Measurements from ENCODE around the gene ACTR3C. TPM values are rescaled to one million over a fixed set of nuclear protein-coding genes. Genes with fewer than 3 reads are reported as not detected.
"Not testable (repeated sequence)": the region's sequence is repeated elsewhere in the genome, so short reads cannot be mapped to it uniquely, and the experiment has no call there.

ACTR3C gene
- total RNA-seq, 1 donor from 2014 or later = 0.11 TPM

DNA sequence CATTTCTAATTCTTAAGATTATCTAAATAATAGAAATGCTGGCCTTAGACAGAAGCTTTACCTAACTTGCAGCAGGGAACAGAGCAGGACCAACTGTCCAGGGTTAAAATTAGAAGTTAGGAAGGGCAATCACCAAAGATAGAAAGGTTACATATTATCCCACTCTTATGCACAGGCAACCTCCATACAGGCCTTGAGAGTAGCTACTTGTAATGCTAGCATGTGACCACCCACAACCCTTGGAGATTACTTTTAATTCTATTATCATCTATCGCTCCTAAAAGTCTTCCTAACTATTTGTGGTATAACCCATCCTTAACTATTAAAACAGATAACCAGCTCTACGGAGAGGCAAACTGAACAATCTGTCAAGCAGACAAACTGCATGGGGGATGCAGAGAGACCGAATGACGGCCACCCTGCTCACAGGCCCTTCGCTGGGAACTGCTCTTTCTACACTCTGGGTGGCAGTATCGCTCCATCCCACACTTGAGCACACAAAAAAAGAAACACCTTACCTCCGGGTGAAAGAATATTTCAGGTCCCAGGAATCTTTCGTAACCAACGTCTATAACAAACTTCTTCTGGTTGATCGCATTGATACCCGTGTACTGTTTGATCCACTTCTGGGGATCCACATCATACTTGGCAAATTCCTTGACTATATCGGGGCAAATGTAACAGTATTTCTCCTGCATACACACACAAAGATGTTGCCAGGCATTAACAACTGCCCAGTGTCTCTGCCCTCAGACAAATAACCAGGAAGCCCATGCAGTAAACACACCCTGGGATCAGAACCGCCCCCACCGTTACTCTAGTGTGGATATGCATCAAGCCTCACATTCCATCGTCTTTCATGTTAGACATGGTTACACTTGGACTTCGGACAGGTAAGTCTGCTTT lies 37.2 kb downstream of the ACTR3C start:
- H3K9me3 ChIP-seq; H3K4me3 ChIP-seq; DNase-seq (ENCODE audit: low spot score in 2 of 2); H3K27ac ChIP-seq; H3K4me1 ChIP-seq; H3K36me3 ChIP-seq; H3K27me3 ChIP-seq: not testable (repeated sequence)
- TF ChIP-seq, protein P1, sequence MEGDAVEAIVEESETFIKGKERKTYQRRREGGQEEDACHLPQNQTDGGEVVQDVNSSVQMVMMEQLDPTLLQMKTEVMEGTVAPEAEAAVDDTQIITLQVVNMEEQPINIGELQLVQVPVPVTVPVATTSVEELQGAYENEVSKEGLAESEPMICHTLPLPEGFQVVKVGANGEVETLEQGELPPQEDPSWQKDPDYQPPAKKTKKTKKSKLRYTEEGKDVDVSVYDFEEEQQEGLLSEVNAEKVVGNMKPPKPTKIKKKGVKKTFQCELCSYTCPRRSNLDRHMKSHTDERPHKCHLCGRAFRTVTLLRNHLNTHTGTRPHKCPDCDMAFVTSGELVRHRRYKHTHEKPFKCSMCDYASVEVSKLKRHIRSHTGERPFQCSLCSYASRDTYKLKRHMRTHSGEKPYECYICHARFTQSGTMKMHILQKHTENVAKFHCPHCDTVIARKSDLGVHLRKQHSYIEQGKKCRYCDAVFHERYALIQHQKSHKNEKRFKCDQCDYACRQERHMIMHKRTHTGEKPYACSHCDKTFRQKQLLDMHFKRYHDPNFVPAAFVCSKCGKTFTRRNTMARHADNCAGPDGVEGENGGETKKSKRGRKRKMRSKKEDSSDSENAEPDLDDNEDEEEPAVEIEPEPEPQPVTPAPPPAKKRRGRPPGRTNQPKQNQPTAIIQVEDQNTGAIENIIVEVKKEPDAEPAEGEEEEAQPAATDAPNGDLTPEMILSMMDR (IDR thresholded peaks at IDR 0.05) = peak in 2 of 3 experiments; percentile 25 to 50
- intact Hi-C loops (cut with DNase I) = loop anchor here (2.0 kb wide), 1 partner anchor 135 kb away; no protein-coding TSS in a partner anchor

DNA sequence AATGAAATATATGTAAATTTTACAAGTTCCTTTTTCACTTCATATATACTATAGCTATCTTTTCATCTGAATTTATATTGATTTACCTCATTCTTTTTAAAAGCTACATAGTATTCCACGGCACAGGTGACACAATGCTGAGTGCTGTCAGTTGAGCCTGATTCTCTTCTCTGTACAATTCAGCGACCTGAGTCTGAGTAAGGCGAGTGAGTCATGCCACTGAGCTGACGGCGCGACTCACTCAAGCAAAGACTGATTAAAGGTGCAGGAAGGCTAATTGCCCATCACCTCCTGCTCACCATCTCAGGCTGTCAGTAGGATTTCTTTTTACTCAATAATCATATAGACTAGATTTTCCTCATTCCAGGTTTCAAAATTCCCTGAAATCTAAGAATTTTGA lies 39.7 kb downstream of the ACTR3C start:
- H3K27me3 ChIP-seq; H3K36me3 ChIP-seq; H3K4me3 ChIP-seq; H3K9me3 ChIP-seq; H3K27ac ChIP-seq; DNase-seq (ENCODE audit: low spot score in 2 of 2); intact Hi-C loops (cut with DNase I); H3K4me1 ChIP-seq: not testable (repeated sequence)

DNA sequence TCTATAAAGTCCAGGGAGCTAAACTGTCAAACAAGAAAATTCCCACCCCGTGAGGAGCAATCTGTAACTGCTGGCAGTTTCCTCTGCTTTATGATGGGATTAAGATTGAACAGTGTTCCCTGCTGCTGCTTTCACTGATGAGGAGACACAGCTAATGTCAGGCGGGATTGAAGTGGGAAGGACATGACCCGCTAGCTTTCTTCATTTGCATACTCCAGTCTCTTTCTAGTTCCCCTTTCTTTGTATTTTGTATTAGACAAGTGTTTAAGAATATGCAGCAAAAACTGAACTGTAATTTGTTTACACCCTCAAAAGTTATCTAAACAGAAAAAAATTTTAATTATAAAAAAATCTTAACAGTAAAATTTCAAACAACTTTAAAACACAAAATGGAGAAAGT lies 40.2 kb downstream of the ACTR3C start:
- H3K9me3 ChIP-seq; DNase-seq (ENCODE audit: low spot score in 2 of 2); H3K36me3 ChIP-seq; H3K27me3 ChIP-seq; H3K4me1 ChIP-seq; H3K4me3 ChIP-seq; intact Hi-C loops (cut with DNase I); H3K27ac ChIP-seq: not testable (repeated sequence)

DNA sequence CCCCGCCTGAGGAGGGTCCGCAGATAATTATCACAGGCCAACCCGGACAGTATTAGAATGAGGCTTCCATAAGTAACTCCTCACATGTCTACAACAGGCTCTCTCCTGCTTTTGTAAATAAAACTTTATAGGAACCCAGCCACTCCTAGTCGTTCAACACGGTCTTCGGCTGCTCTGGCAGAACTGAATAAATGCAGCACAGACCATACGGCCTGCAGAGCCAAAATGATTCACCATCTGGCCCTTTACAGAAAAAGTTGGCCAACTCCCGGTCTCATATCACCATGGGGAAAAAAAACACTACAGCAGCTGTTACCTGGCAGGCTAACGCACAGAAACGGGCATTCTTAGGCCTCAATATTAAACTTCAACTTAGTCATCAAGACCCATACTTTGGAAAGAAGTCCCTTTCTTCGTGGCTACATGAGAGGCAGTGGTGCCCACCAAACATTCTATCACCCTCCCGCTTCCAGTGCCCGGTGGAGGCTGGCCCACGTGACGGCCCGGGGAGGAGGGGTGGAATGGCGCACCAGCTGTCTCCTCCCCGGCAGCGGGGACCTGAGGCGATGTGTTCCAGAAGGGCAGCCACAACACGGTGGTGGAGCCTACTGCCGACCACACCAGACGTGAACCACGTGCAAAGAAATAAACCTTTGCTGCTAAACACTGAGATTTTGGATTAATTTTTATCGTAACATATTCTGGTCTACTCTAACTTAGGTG lies 41.5 kb downstream of the ACTR3C start:
- H3K27ac ChIP-seq; H3K36me3 ChIP-seq; H3K4me1 ChIP-seq; DNase-seq (ENCODE audit: low spot score in 2 of 2); intact Hi-C loops (cut with DNase I); H3K27me3 ChIP-seq; H3K9me3 ChIP-seq; H3K4me3 ChIP-seq: not testable (repeated sequence)

DNA sequence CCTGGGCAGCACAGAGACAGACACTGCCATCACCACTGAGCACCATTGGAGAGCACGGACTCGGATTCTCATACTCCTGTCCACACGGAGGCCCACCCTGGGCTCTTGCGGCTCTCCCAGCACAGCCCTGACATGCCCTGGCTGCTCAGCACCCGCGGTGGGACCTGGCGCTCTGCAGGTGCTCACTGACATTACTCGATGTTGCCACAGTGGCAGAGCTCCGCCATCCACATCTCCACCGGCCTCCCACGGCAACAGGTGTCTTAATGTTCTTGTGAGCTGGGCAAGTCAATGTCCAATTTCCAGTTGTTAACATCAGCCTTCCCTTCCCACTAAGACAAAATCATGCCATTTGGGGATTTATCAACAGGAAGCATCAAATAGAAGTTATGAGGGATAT lies 45.0 kb downstream of the ACTR3C start:
- intact Hi-C loops (cut with DNase I); H3K4me3 ChIP-seq; H3K9me3 ChIP-seq; H3K36me3 ChIP-seq; H3K27me3 ChIP-seq; H3K4me1 ChIP-seq; H3K27ac ChIP-seq; DNase-seq (ENCODE audit: low spot score in 2 of 2): not testable (repeated sequence)

DNA sequence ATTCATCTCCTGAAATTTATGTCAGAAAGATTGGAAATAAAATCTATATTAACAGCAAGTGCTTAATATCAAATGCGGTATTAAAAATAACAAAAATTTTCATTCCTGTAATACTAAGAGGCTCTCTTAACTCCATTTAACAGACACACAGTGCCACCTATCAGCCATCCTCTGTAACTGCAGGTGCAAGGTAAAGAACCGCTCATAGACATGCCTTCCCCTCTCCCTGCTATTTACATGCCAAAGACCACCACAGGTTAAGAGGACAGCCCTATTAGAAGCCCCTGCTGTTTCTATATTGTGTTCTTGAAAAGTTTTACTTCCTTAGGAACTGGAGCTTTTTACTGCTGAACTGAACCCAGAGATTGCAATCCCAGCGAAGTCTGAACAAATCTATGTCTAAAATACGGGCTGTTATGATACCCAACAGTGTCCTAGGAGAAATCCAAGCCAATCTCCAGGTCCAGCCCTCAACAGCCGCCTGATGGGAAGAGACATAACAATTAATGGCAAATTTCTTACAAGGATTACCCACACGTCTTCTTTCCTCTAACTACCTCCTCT lies 47.1 kb downstream of the ACTR3C start:
- intact Hi-C loops (cut with DNase I); DNase-seq (ENCODE audit: low spot score in 2 of 2); H3K4me1 ChIP-seq; H3K27ac ChIP-seq; H3K27me3 ChIP-seq; H3K4me3 ChIP-seq; H3K9me3 ChIP-seq; H3K36me3 ChIP-seq: not testable (repeated sequence)
- TF ChIP-seq, protein P1 (IDR thresholded peaks at IDR 0.05) = peak; percentile 46 to 72 (median 71)

DNA sequence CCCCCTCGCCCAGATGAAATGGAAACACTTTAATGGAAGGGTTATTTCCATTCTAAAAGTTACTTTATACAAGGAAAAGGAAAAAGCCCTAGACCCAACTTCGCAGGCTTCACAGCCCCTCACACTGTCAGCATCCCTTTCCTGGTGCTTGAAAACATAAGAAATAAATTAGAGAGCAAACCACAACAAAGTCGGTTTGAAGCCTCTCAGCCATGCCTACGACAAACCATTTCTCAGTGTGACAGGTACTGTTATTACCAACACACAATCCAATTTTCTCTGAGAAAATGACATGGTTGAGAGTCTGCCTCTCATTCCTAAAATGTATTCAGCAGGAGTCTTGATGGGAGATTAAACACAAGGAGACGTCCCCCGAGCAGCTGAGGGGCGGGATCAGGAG lies 51.4 kb downstream of the ACTR3C start:
- DNase-seq (ENCODE audit: low spot score in 2 of 2); H3K9me3 ChIP-seq; H3K27me3 ChIP-seq; H3K27ac ChIP-seq; H3K4me1 ChIP-seq; H3K4me3 ChIP-seq; H3K36me3 ChIP-seq; intact Hi-C loops (cut with DNase I): not testable (repeated sequence)

DNA sequence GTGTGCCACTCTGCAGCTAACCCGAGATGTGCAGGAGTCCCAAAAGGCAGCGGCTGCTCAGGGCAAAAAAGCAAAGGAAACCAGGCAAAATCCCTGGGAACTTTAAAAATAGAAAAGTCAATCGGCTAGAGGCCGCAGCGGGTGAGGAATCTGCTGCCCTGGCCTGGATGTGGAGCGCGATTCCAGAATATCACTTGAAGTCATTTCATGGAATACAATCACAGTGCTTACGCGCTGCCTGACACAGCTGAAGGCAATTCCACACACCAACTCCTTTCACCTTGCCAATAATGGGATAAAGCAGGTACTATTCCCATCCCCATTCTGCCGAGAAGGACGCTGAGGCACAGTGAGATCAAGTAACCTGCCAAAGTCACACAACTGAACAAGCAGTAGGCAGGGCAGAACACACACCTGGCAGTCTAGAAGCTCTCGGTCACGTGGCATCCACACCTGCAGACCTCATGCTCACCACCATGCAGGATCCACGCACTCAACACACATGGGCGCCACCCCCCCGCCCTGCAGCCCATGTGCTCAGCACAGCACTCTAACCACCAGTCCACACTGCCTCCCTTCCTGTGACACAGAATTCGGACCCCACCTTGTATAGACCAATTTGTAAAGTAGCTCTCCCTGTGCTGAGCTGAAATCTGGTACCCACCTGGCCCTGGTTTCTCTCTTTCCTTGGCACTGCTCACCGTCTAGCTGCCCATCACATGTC lies 53.1 kb downstream of the ACTR3C start:
- H3K4me3 ChIP-seq; H3K27me3 ChIP-seq; DNase-seq (ENCODE audit: low spot score in 2 of 2); H3K27ac ChIP-seq; H3K36me3 ChIP-seq; H3K9me3 ChIP-seq; H3K4me1 ChIP-seq; intact Hi-C loops (cut with DNase I): not testable (repeated sequence)

DNA sequence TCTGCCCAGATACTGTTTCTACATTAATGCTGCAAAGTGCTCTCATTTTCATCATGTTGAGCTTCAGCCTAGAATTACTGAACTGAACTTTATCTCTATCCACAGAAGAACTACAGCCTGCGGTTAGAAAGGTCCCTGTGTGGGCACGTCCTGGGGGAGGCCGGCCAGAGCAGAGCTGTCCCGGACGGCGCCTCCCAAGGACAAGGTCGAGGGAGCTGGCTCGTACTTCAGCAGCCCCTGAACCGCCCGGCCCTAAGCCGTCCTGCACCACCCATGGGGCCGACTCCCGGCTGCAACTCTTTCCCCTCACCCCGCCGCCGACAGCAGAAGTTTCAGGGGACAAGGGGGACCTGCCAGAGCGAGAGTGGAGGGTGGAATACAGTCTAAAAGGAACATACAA lies 54.5 kb downstream of the ACTR3C start:
- H3K27me3 ChIP-seq; H3K4me3 ChIP-seq; H3K36me3 ChIP-seq; H3K27ac ChIP-seq; H3K9me3 ChIP-seq; intact Hi-C loops (cut with DNase I); DNase-seq (ENCODE audit: low spot score in 2 of 2); H3K4me1 ChIP-seq: not testable (repeated sequence)

DNA sequence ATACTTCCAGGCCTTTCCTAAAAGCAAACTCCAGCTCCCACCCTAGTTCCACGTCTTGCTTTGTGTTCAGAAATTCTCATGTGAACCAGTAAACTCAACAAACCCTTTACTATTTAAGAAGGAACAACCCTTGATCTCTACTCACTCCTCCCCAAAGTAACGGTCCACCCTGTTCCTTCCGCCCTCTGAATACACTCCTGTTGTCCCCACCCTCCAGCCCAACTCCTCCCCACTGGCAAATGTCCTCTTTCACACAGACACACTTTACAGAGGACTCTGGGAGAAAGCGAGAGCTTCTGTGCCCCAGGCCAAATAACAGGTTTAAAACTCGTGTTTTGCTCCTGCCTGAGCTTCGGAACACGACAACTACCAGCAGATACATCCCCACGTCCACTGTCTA lies 55.1 kb downstream of the ACTR3C start:
- DNase-seq (ENCODE audit: low spot score in 2 of 2); H3K9me3 ChIP-seq; H3K27ac ChIP-seq; intact Hi-C loops (cut with DNase I); H3K4me1 ChIP-seq; H3K27me3 ChIP-seq; H3K4me3 ChIP-seq; H3K36me3 ChIP-seq: not testable (repeated sequence)

DNA sequence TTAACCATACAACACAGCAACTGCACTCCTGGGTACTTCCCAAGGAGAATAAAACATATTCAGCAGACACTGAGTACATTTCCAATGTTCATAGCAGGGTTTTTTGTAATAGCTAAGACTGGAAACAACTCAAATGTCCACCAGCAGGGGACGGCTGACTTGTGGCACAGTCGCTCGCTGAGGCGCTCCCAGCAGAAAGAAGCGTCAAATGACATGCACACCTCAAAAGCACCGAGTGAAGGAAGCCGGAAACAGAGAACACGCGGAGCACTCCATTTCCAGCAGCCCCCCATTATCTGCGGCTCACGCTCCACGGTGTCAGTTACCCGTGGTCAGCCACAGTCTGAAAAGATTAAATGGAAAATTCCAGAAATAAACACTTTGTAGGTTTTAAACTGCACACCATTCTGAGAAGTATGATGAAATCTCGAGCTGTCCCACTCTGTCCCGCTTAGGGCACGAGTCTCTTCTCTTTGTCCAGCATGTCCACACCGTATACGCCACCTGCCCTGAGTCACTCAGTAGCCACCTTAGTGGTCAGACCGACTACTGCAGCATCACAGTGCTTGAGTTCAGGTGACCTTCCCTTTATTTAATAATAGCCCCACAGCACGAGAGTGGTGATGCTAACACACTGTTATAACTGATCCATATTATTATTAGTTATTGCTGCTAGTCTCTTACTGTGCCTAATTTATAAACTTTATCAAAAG lies 56.2 kb downstream of the ACTR3C start:
- DNase-seq (ENCODE audit: low spot score in 2 of 2); H3K4me1 ChIP-seq; H3K9me3 ChIP-seq; H3K27ac ChIP-seq; intact Hi-C loops (cut with DNase I); H3K4me3 ChIP-seq; H3K36me3 ChIP-seq; H3K27me3 ChIP-seq: not testable (repeated sequence)
